ENCODE results near the gene QTRT2.

Gene QTRT2

DNA sequence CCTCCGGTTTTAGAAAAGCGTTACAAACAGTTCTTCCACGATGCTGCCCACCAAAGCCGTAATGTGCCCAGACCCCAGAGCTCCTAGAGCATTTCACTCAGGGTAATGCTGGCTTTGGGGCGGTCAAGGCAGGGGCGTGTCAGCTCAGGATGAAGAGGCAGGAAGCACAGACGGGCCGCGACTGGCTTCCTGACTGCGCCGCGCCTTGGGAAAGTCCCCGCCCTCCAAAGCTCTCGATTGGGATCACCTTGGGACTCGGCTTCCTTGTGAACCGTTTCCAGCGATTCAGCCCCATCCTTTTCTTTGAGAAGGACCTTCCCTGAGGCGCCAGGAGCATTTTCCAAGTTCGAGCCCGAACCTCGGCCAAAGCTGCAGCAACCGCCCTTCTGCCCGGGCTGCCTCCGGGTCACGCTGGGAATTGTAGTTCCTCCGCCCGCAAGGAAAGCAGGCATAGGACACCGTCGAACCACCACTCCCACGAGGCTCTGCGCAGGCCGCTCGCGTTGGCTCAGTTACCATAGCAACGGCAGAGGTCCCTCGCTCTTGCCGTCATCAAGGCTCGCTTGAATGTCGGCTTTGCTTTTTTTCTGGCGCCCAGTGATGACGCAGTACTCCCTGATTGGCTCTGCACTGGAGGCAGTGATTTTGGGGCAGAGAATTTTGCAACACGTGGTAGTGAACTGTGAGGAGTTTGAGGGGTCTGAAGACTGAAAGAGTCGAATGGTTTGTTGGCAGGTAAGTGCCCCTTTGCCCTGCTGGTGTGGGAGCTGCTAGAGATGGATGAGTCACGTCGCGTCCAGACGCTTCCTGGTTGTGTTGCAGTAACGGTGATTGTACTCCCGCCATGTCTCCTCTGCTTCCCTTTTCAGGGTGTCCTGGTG lies at the start of gene QTRT2, which contains the start of gene CCDC191:
QTRT2 (plus strand) TSS at position 608 of the 881 bp plus-strand sequence. CDS start 8,521 bp downstream, outside the sequence.
CCDC191 (minus strand) TSS at position 397 of the 881 bp plus-strand sequence; CDS start at position 337, 60 bp downstream.
- peak; percentile 98 for DNase-seq

GRCh38 chr3:114011059-114011797 lies 45.3 kb upstream of the QTRT2 start:
- no peak for DNase-seq

- DNase-seq: no peak
These were observed 42.3 kb upstream of the QTRT2 start for GRCh38 chr3:114014211-114014610.

GRCh38 chr3:114019486-114019885 lies 37.1 kb upstream of the QTRT2 start:
- DNase-seq: no peak

DNA sequence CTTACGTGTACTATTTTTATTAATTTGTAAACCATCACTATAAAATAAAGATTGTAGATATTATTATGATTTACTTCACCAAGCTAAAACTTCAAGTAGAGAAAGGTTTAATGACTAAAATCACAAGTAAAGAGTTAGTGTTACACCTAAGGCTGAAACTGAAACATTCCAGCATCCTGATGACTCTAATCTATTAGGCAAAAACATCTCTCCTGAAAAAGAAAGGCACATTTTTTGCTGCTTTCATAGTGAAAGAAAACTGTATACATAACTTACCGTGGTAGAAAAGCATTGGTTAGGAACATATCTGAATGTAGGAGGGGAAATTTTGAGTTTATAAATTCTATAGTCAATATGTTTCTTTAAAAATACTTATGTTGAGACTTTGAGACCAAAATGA lies 35.6 kb upstream of the QTRT2 start:
- DNase-seq: no peak

- no peak for DNase-seq
These were observed 34.3 kb upstream of the QTRT2 start for GRCh38 chr3:114022145-114022802.

- DNase-seq: no peak
These were observed 31.1 kb upstream of the QTRT2 start for GRCh38 chr3:114025451-114025850.

DNA sequence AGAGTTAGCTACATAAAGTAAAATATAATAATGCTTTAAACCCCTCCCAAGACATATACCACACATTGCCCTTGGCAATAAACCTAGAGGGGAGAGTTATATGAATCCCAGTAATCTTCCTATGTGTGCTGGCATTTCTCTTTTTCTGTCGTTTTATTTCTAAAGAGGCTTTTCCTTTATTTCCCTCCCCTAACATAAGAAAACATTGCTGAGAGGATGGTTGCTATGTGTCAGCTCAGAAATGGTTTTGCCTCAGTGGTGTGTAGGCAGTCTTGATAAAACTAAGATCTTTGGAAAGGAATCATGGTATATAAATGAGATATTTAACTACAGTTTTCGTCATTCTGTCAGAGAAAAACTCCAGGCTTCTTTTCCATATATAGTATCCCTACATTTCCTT lies 30.2 kb upstream of the QTRT2 start:
- DNase-seq: no peak

DNA sequence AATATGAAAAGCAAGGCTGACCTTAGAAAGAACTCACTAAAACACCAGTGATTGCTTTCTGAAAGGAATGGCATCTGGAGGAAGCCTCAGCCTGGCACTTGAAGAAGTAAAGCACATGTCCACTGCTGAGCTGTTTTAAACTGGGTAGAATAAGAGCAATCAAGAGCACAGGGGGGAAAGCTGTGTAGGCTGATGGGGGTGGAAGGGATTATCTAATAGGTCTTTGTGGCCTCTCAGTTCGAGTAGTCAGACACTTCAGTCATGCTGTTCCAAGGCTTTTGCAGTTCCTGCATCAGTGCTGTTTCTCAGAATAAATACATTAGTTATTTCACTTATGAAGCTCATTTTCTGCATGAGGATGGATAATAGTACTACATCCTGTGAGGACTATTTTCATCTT lies 22.8 kb upstream of the QTRT2 start:
- DNase-seq: no peak

DNA sequence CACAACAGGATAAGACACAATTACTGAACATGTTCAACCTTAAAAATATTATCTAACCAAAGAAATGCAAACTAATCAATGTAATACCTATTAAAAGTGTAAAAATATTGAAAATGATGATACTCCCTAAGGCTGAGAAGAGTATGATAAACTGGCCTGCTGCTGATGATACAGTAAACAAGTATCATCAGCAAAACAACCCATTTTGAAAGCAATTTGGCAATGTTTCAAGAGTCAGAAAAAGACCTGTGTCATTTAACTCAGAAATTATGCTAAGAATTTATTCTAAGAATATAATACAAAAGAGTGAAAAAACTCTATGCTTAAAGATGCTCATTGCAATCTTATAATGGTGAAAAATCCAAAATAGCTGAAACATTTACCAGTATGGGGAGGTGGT lies 22.3 kb upstream of the QTRT2 start:
- no peak for DNase-seq

GRCh38 chr3:114034787-114035545 lies 21.6 kb upstream of the QTRT2 start:
- no peak for DNase-seq

GRCh38 chr3:114035896-114036295 lies 20.6 kb upstream of the QTRT2 start:
- no peak for DNase-seq

- no peak for DNase-seq
These were observed 13.3 kb upstream of the QTRT2 start for GRCh38 chr3:114043205-114043604.

DNA sequence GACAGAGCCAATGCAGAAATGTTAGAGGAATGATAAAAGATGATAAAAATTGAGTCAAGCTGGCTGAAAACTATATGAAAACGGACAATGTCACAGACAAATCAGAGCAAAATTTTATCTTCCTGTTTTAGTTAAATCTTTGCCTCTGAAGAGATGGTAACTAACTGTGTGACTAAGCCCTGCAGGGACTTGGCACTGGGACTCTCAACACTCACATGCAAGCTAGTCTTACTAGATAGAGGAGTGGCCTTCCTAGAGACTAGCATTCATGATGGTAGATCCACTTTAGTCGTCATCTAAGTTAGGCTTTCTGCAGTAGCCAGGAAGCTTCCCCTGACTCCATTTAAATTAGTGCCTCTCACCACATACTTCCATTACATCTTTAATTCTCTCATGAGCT lies 4.3 kb upstream of the QTRT2 start:
- DNase-seq: no peak

DNA sequence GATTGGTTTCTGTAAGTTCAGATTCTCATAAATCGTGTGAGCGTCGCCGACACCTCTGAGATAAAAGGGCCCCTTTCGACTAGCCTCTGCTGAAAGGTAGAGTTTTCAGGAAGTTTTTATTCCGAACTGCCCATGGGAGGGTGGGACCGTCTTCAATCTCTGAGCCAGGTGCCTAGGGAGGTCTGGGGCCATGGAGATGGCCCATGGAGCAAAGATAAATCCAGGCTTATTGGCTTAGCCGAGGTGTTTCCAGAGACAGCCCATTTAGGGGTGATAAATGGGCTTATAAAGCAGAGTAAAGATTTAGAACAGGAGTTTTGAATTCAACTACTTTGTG lies 442 bp downstream of the QTRT2 start:
- no peak for DNase-seq

GRCh38 chr3:114058646-114059045 lies 2.1 kb downstream of the QTRT2 start:
- no peak for DNase-seq

DNA sequence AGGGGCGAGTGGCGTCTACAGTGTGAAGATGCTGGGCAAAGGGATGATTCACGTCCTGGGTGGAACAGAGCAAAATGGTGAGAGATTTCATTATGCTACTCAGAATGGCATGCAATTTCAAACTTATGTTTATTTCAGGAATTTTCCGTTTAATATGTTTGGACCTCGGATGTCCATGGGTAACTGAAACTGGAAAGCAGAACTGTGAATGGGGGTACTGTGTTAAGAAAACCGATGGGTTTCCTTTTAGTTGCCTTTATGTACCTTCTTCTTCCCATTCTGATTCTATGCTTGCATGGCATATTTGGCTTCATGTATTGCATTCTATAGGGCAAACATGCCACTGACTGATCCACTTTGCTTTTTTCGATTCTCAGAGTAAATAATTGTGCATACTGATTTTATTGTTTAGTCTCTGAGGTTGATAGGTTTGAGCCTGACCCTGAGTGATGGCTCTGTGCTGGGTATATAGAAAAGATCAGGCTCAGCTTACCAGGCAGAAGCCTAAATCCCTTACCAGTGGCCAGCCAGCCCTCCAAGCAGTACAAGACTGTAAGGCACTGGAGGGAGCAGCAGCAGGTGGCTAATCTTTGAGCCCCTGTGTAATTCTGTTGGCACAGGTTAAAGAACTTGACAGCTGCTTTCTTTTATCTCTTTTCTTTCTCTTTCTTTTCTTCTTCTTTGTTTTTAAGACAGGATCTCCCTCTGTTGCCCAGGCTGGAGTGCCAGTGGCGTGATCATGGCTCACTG lies 4.5 kb downstream of the QTRT2 start:
- DNase-seq: no peak

DNA sequence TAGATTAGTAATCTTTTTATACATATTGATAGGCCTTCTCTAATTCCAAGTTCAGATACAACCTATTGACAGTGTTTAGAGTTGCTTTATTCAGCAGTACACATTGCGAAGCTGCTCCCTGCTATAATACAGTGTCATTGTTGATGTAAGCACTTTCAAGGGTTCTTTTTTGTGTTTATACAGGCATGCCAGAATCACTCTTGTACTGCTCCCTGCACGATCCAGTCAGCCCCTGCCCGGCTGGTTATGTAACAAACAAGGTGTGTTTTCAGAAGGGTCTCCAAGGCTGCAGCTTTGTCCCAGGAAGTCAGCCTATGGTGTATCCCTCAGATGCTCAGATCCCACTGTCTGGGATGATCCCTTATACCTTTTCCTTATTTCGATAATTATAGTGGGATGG lies 11.3 kb downstream of the QTRT2 start:
- no peak for DNase-seq

GRCh38 chr3:114068336-114068735 lies 11.8 kb downstream of the QTRT2 start:
- no peak for DNase-seq

DNA sequence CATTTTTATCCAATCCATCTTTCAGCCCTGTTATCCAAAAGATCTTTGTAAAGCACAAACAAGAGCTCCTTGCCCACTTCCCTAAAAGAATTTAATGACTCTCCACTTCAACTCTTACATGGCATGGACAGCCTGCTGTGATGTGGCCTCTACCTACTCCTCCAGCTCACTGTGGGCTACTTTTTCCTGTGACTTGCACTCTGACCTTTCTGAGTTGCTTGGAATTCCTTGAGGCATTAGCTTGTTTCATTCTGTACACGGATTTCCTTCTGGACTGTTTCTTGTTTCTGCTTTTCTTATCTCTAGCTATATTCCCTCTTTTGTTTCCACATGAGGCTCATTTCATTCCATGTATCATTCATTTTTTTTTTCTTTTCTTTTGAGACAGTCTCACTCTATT lies 15.2 kb downstream of the QTRT2 start:
- no peak for DNase-seq

GRCh38 chr3:114076711-114077110 lies 20.2 kb downstream of the QTRT2 start:
- DNase-seq: no peak

DNA sequence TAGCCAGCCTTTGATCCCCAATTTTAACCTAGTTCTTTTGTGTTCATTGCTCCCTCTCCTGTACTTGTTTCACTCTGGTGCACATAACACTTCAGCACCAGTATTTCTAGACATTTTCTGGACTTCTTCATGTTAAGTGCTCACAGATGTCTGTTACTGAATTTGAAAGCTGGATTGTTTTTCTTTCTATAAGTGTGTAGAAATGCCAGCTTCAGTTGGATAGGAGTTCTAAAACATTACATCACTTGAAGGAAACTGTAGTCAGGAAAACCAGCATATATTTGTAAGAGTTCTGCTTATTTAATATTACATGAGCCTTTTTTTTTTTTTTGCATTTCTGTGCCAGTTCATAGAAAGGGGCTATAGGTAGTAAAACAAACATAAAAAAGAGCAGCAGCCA lies 21.6 kb downstream of the QTRT2 start:
- no peak for DNase-seq
